DND-41 (cell line): ENCODE data around the gene ATP6AP2.

Experiments
- EZH2 ChIP-seq: IDR thresholded peaks from 3 replicates; pipeline ENCODE4 v1.6.1; 2012; ENCODE audit warnings: borderline replicate concordance, low read depth, mild to moderate bottlenecking, moderate library complexity, low read length, inconsistent platforms; ENCODE audit not compliant: severe bottlenecking
- TF ChIP-seq, protein P1 (sequence below): IDR thresholded peaks from 2 replicates; pipeline ENCODE4 v1.5.1; 2012; ENCODE audit warnings: borderline replicate concordance, low read length, moderate library complexity, mild to moderate bottlenecking; ENCODE audit not compliant: poor library complexity, severe bottlenecking; ENCODE audit errors: extremely low read depth

DNA sequence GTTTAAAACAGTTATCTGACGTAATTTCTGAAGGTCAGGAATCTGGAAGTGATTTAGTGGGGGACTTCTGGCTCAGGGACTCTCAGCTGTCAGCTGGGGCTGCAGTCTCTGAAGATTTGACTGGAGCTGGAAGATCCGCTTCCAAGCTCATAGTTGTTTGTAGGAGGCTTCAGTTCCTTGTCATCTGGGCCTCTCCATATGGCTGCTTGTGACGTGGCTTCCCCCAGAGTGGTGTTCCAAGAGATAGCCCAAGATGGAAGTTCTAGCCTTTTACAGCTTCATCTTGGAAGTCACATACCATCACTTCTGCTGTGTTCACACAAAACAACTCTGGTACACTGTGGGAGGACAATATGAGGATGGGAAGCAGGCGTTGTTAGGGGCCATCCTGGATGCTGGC lies 44.5 kb downstream of the ATP6AP2 start:
- TF ChIP-seq, protein P1, sequence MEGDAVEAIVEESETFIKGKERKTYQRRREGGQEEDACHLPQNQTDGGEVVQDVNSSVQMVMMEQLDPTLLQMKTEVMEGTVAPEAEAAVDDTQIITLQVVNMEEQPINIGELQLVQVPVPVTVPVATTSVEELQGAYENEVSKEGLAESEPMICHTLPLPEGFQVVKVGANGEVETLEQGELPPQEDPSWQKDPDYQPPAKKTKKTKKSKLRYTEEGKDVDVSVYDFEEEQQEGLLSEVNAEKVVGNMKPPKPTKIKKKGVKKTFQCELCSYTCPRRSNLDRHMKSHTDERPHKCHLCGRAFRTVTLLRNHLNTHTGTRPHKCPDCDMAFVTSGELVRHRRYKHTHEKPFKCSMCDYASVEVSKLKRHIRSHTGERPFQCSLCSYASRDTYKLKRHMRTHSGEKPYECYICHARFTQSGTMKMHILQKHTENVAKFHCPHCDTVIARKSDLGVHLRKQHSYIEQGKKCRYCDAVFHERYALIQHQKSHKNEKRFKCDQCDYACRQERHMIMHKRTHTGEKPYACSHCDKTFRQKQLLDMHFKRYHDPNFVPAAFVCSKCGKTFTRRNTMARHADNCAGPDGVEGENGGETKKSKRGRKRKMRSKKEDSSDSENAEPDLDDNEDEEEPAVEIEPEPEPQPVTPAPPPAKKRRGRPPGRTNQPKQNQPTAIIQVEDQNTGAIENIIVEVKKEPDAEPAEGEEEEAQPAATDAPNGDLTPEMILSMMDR, result no peak
- no peak for TF ChIP-seq EZH2
